WERI-Rb-1 (cell line): ENCODE measurements around the gene SLFN12L.

ENCODE experiments used
- DNase-seq: peaks from one replicate; pipeline ENCODE4 v3.0.0-alpha.2; 2020
- H3K27ac ChIP-seq: fragments of 250-450 bp; sonication (Bioruptor Pico); 2 replicates; pipeline ENCODE4 v1.5.1; 2020; ENCODE audit warnings: mild to moderate bottlenecking, moderate library complexity
- H3K27me3 ChIP-seq: fragments of 250-450 bp; sonication (Bioruptor Pico); 2 replicates; pipeline ENCODE4 v1.5.1; 2021; ENCODE audit warnings: mild to moderate bottlenecking, low read depth, moderate library complexity; ENCODE audit not compliant: insufficient read depth, severe bottlenecking
- H3K36me3 ChIP-seq: fragments of 250-450 bp; sonication (Bioruptor Pico); 2 replicates; pipeline ENCODE4 v1.5.1; 2020; ENCODE audit warnings: mild to moderate bottlenecking, moderate library complexity
- H3K4me3 ChIP-seq: 2 replicates; pipeline ENCODE4 v1.5.1; 2011; ENCODE audit warnings: low read depth, mild to moderate bottlenecking, control low read depth, low read length
- H3K9me3 ChIP-seq: fragments of 250-450 bp; sonication (Bioruptor Pico); 2 replicates; pipeline ENCODE4 v1.5.1; 2021; ENCODE audit warnings: mild to moderate bottlenecking, moderate library complexity; ENCODE audit not compliant: severe bottlenecking
- TF ChIP-seq, protein P1 (sequence below): IDR thresholded peaks from 2 replicates; pipeline ENCODE4 v1.5.1; 2011; ENCODE audit warnings: low read depth, mild to moderate bottlenecking, control low read depth, inconsistent platforms, low read length

The SLFN12L gene

DNA sequence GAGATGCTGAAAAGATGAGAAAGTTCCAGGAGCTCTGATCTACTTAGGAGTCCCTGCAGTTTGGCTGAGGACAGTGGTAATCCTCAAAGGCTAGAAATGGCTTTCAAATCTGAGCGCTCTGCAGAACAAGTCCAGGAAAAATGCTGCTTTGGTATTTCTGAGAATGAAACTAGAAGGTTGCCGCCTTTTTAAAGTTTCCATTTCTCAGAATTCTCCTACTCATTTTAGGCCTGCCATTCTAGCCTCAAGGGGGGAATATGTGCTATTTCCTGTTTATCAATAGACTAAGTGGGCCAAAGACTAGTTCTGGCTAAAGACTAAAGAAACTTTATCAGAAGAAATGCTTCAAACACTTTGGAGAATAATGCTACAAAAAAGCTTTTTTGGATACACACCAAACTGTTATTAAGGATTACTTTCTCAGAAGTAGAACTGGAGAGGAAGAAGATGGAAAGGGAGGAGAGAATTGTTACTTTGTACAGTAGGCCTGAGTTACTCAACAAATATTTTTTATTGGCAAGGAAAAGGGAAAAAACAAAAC, at the start of gene SLFN12L:
TSS of gene SLFN12L (minus strand) at position 78 of the 541 bp plus-strand sequence. CDS start 15,314 bp downstream, outside the sequence.
- DNase-seq = peak; percentile 41

DNA sequence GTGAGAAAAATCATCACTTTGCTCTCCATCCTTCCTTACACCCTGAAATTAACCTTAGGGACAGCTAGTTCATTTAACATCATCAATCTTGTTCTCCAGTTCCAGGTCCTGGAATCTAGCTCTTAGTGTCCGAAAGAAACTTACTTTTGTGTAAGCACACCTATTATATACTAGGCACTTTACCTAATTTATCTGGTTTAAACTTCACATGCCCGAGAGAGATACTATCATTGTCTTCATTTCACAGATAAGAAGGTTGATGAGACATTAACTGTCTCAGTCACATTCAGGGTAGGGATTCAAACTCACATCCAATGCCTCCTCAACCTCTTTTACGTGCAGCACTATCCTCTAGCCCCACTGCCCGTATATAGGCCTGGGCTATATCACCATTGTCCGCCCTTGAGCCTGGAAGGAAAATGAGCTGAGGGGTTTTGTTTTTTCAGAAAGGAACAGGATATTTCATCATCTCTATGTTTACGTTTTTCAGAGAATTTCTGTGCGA, 49.1 kb upstream of the SLFN12L start:
- Histone ChIP-seq H3K36me3 (peaks cover 7% of the 10 kb centered on the region), H3K4me3 (peak overlapping the region; percentile 81), H3K27me3 (no peaks in the 10 kb centered on the region), H3K9me3 (no peaks in the 10 kb centered on the region), H3K27ac (peak overlapping the region; percentile 88)
- TF ChIP-seq, protein P1, sequence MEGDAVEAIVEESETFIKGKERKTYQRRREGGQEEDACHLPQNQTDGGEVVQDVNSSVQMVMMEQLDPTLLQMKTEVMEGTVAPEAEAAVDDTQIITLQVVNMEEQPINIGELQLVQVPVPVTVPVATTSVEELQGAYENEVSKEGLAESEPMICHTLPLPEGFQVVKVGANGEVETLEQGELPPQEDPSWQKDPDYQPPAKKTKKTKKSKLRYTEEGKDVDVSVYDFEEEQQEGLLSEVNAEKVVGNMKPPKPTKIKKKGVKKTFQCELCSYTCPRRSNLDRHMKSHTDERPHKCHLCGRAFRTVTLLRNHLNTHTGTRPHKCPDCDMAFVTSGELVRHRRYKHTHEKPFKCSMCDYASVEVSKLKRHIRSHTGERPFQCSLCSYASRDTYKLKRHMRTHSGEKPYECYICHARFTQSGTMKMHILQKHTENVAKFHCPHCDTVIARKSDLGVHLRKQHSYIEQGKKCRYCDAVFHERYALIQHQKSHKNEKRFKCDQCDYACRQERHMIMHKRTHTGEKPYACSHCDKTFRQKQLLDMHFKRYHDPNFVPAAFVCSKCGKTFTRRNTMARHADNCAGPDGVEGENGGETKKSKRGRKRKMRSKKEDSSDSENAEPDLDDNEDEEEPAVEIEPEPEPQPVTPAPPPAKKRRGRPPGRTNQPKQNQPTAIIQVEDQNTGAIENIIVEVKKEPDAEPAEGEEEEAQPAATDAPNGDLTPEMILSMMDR = no peak
- DNase-seq = no peak

More for the DNA sequence above, at the start of gene SLFN12L:
- H3K36me3 ChIP-seq = no peaks in the 10 kb centered on the region
- H3K4me3 ChIP-seq = no peak within 1 kb of the TSS
- no peaks in the 10 kb centered on the region for H3K9me3 ChIP-seq
- TF ChIP-seq, protein P1 = no peak
- peak within 1 kb of the TSS; percentile 31; the same call in 1 of the 2 replicates for H3K27ac ChIP-seq
- H3K27me3 ChIP-seq = peaks cover 10% of the 10 kb centered on the region

DNA sequence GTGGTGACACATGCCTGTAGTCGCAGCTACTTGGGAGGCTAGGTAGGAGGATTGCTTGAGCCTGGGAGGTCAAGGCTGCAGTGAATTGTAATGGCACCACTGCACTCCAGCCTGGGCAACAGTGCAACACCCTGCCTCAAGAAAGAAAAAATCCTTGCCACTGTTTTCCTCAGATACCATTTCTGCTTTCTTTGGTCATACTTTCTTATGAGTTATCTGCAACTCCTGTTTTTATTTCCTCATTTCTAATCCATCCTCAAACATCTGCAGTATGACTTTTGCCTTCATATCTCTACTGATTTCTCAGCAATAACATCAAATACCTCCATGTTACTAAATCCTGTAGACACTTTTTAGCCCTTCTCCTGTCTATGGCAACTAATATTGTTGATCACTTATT, 46.6 kb upstream of the SLFN12L start:
- Histone ChIP-seq H3K36me3 (peaks cover 5% of the 10 kb centered on the region), H3K27me3 (no peaks in the 10 kb centered on the region)
- no peak for DNase-seq

DNA sequence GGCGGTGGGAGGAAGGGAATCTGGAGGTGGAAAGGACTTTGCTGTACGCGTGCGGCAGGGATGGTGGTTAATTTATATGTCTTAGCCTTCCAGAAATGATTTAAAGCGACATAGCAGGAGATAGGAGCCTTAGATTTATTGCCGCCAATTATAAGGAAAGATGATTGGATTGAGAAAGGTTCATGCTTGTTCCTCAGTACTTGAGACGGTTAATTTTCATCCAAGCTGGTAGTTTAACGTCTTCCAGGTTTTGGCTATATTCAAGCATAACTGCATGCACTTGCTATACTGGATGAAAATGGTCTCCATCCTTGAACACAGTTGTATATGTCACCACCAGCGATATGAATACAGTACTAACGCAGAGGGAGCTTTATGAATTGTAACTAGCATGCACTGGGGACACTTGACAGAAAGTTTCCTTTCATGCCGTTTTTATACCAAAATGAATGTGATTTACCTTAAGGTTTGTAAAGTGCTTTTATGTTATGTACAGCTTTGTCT, 41.5 kb upstream of the SLFN12L start:
- no peak for DNase-seq
- TF ChIP-seq, protein P1 = no peak
- H3K9me3 ChIP-seq = no peaks in the 10 kb centered on the region

More for the DNA sequence above, 46.6 kb upstream of the SLFN12L start:
- H3K9me3 ChIP-seq = no peaks in the 10 kb centered on the region
- no peak overlapping the region for H3K27ac ChIP-seq
- TF ChIP-seq, protein P1 = no peak
- H3K4me3 ChIP-seq = no peak overlapping the region

DNA sequence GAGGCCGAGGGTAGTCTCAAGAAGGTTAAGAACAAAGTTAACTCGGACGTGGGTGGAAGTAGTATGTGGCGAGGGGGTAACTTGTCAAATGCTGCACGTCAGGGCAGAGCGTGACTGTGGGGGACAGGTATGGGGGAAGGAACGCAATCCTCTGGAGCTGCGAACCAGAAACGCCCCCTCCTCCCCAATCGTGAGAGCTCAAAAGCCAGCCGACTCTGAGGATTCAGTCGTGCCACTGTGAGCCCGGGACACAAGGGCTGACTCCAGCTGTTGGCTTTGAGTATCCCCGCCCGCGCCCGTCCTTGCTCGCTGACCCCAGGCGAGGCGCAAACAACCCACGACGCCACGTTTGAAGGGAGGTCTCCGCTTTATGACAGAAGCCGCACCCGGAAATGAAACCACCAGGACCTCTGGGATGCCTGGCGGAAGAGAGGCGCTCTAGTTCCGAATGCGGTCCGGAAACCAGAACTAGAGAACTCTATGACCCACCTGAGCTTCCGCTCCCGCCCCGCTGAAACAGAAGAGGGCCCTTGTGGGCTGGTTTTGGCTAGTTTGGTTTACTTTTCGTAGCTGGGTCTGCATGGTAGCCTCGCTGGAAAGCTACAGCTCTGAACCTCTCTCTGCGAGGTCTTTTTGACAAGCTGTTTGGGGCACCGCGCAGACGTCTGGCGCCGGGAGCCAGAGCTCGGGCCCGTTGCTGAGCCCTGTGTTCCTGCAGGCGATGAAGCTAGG, 40.9 kb upstream of the SLFN12L start, which contains the start of gene PEX12:
TSS of gene PEX12 (minus strand) at position 375 of the 732 bp plus-strand sequence. CDS start 550 bp downstream, outside the sequence.
- H3K36me3 ChIP-seq = peaks cover 11% of the 10 kb centered on the region
- H3K27ac ChIP-seq = peak within 1 kb of the TSS; percentile 92
- peak within 1 kb of the TSS; percentile 88 for H3K4me3 ChIP-seq
- H3K27me3 ChIP-seq = no peaks in the 10 kb centered on the region
- TF ChIP-seq, protein P1 = 0 out of 2 replicates have a peak, but pooled peaks have one; percentile 0
- peak; percentile 93 for DNase-seq
- H3K9me3 ChIP-seq = no peaks in the 10 kb centered on the region

More for the DNA sequence above, 41.5 kb upstream of the SLFN12L start:
- peaks cover 6% of the 10 kb centered on the region for H3K36me3 ChIP-seq
- no peaks in the 10 kb centered on the region for H3K27me3 ChIP-seq
- H3K4me3 ChIP-seq = peak overlapping the region; percentile 88
- H3K27ac ChIP-seq = peak overlapping the region; percentile 92
